Coronary artery (tissue), 2 donors: Measurements from ENCODE around the gene MALRD1.

Experiments
- DNase-seq: peaks from one replicate; pipeline ENCODE4 v3.0.0-alpha.2; 2017; ENCODE audit warnings: low spot score
- H3K27ac ChIP-seq, 2 donors: fragments of 200-600 bp; sonication (generic); one replicate each; pipeline ENCODE4 v1.5.1; 2016 to 2019
- H3K4me3 ChIP-seq: fragments of 200-600 bp; sonication (generic); 2 replicates; pipeline ENCODE4 v1.5.1; 2016; ENCODE audit warnings: mild to moderate bottlenecking, moderate library complexity
- TF ChIP-seq, protein P1 (sequence below): fragments of 200-600 bp; sonication (generic); IDR thresholded peaks from one replicate; pipeline ENCODE4 v1.5.1; 2019; ENCODE audit warnings: antibody characterized with exemption

The MALRD1 gene

DNA sequence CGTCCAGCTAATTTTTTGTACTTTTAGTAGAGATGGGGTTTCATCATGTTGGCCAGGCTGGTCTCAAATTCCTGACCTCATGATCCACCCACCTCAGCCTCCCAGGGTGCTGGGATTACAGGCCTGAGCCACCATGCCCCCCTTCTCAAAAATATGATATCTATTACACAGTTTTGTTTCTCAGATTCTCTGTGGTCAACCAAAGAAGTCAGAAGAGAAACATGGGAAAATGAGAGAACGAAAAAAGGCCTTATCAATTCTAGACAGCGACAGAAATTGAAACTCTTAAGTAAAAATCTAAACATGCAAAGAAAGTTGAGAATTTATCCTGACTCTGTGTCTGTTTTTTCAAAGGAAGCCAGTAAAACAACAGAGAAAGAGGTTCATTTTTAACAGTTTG is 483.8 kb downstream of the MALRD1 start:
- Histone ChIP-seq H3K4me3 (no peak overlapping the region), H3K27ac (no peak overlapping the region)
- TF ChIP-seq, protein P1, sequence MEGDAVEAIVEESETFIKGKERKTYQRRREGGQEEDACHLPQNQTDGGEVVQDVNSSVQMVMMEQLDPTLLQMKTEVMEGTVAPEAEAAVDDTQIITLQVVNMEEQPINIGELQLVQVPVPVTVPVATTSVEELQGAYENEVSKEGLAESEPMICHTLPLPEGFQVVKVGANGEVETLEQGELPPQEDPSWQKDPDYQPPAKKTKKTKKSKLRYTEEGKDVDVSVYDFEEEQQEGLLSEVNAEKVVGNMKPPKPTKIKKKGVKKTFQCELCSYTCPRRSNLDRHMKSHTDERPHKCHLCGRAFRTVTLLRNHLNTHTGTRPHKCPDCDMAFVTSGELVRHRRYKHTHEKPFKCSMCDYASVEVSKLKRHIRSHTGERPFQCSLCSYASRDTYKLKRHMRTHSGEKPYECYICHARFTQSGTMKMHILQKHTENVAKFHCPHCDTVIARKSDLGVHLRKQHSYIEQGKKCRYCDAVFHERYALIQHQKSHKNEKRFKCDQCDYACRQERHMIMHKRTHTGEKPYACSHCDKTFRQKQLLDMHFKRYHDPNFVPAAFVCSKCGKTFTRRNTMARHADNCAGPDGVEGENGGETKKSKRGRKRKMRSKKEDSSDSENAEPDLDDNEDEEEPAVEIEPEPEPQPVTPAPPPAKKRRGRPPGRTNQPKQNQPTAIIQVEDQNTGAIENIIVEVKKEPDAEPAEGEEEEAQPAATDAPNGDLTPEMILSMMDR: no peak
- DNase-seq: no peak

DNA sequence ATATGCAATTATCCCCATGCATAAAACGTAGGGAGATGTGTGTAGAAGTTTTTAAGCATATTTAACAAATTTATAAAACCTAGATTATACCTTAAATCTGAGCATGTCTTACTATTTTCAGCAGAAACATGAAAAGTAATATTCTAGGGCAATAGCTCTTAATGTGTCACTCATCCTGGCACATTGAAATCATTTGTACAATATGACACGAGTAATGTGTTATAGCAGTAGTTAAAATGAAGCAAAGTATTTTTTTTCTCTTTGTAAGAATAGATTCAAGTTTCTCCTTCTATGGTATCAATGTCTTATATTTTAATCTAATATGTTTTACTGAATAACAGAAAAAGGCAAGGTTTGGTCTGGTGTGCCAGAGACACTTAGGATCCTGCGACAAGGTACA is 492.7 kb downstream of the MALRD1 start:
- TF ChIP-seq, protein P1: no peak
- Histone ChIP-seq H3K4me3 (no peak overlapping the region), H3K27ac (no peak overlapping the region)
- no peak for DNase-seq

DNA sequence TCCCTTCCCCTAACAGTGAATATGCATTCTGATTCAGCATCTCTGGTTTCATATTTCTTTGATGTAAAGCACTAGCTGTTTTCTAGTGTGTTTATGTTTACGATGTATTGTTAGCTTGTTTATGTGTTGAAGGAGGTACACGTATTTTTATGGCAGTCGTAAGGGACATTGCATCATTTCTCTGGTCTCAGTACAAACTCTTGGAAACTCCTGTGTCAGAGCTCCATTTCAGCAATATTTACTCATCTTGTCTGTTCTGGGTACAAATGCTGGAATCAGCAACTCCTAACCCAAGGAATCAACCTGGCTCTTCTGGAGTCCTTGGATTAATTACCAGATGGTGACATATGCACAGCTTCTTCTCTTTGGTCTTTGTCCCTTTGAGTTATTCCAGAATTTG is 497.6 kb downstream of the MALRD1 start:
- Histone ChIP-seq H3K27ac (no peak overlapping the region), H3K4me3 (no peak overlapping the region)
- no peak for DNase-seq
- TF ChIP-seq, protein P1: no peak

DNA sequence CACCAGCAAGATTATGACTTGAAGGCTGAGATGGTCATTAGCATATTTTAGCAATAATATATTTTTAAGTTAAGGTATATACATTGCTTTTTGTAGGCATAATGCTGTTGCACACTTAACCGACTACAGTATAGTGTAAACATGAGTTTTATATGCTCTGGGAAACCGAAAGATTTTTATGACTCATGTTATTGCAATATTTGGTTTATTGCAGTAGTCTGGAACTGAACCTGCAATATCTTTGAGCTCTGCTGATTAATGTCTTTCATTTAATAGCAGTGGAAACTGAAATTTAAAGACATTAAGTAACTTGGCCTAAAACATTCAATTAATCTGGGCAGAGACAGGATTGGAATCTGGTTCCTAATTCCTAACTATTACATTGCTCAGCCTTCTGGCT is 500.9 kb downstream of the MALRD1 start:
- TF ChIP-seq, protein P1: no peak
- no peak for DNase-seq
- Histone ChIP-seq H3K4me3 (no peak overlapping the region), H3K27ac (no peak overlapping the region)

DNA sequence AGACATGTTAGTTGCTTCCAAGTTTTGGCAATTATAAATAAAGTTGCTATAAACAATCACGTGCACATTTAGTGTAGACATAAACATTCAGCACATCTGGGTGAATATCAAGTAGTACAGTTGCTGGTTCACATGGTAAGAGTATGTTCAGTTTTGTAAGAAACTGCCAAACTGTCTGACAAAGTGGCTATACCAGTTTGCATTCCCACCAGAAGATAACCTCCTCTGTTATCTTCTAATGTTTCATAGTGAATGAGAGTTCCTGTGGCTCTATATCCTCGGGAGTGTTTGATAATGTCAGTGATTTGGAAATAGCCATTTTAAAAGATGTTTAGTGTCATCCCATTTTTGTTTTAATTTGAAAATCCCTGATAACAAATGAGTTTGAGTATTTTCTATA is 508.1 kb downstream of the MALRD1 start:
- no peak overlapping the region for H3K4me3 ChIP-seq
- no peak overlapping the region for H3K27ac ChIP-seq
- TF ChIP-seq, protein P1: no peak
- DNase-seq: no peak

DNA sequence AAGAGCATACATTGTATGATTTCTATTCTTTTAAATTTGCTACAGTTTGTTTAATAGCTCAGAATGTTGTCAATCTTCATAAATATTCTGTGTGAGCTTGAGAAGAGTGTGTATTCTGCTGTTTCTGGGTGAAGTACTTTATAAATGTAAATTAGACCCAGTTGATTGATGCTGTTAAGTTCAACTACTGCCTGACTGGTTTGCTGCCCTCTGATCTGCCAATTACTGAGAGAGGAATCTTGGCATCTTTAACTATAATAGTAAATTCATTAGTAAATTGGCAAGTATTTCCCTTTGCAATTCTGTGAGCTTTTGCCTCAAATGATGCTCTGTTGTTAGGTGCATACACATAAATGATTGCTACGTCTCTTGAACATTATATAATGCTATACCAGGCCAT is 512.6 kb downstream of the MALRD1 start:
- TF ChIP-seq, protein P1: no peak
- Histone ChIP-seq H3K27ac (peak overlapping the region; percentile 51 to 87), H3K4me3 (no peak overlapping the region)
- DNase-seq: no peak

DNA sequence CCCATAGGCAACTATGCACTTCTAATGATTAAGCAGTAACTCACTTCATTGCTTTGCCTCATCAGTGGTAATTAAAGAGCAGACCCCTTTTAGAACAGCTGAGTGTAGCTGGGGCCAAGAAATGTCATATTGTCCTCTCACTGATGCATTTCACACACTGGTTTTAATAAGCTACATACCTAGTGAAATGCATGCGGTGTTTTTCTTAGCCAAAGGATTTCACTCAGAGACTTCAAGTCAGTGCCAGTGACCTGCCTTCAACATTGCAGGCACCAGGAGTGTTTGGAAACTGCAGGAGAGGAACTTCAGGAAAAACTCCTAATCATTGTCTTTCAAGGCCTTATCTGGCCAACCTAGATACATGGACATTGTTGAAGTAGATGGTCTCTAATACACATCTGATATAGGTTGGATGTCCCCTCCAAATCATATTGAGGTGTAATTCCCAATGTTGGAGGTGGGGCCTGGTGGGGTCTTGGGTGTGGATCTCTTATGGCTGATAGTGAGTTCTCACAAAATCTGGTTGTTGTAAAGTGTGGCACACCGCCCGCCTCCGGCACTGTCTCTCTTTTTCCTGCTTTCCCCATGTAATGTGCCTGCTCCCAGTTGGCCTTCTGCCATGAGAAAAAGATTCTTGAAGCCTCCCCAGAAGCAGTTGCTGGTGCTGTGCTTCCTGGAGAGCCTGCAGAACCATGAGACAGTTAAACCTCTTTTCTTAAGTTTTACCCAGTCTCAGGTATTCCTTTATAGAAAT is 515.0 kb downstream of the MALRD1 start:
- TF ChIP-seq, protein P1: no peak
- peak overlapping the region in 1 of 2 donors; percentile 56 for H3K27ac ChIP-seq
- DNase-seq: no peak
- H3K4me3 ChIP-seq: no peak overlapping the region
